Smooth muscle cell of the pulmonary artery (primary cell): ENCODE measurements around the gene GJA1. TPM values are rescaled to one million over a fixed set of nuclear protein-coding genes. Genes with fewer than 3 reads are reported as not detected.

Source experiments
- total RNA-seq: library from RNA; depleted of rRNA; stranded (reverse); fragments of >200 nt; gene quantifications from 2 replicates; pipeline ENCODE4 v1.2.3, GENCODE V29; 2014

The GJA1 gene
- 495 and 563 TPM in 2 replicates for total RNA-seq

DNA sequence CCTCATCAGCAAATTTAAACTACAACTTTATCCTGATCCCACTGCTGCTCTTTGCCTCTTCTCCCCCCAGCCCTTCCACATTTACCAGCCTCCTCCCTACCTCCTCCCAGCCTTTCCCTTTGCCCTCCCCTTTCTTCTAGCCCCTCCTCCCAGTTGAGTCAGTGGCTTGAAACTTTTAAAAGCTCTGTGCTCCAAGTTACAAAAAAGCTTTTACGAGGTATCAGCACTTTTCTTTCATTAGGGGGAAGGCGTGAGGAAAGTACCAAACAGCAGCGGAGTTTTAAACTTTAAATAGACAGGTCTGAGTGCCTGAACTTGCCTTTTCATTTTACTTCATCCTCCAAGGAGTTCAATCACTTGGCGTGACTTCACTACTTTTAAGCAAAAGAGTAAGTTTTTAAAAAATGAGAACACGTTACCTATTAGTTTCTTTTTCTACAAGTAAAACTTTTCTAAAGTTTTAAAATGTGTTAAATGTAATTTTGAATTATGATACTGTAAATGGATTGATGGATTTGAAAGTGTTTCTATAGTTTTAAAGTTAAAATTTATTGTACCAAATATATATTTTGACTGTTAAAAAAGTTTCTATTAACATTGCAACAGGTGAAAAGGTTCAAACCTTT is at the start of gene GJA1:
TSS of gene GJA1 (plus strand) at position 203 of the 626 bp plus-strand sequence. CDS start 11,202 bp downstream, outside the sequence.

Other genes with a start within 250 kb of the GJA1 start
- 15.2 and 18.1 TPM in 2 replicates for gene TBC1D32, start 101.2 kb upstream of the GJA1 start, total RNA-seq